Stimulated activated effector memory CD8-positive, alpha-beta T cell treated with anti-CD3 and anti-CD28 coated beads, Interleukin-12 subunit alpha, Interleukin-12 subunit beta, amount 100 ng/mL, for 72 hours (primary cell): Measurements from ENCODE around the gene SEMA5A.

Experiments
- ATAC-seq: fragments of 150-1000 bp; cut with Tn5 transposase; 2 replicates; pipeline ENCODE4 v1.10.0; 2021
- DNase-seq, 2 donors: peaks; one replicate each; pipeline ENCODE4 v3.0.0; 2021 to 2022; ENCODE audit warnings: low spot score in 2 of 2
- H3K27ac Mint-ChIP-seq: one replicate; pipeline ENCODE4 v1.8.0; 2022; ENCODE audit warnings: mild to moderate bottlenecking, mixed read lengths
- H3K36me3 Mint-ChIP-seq: one replicate; pipeline ENCODE4 v1.8.0; 2022; ENCODE audit warnings: mild to moderate bottlenecking, mixed read lengths
- H3K4me1 Mint-ChIP-seq: one replicate; pipeline ENCODE4 v1.8.0; 2022; ENCODE audit warnings: mixed read lengths
- H3K4me3 Mint-ChIP-seq: one replicate; pipeline ENCODE4 v1.8.0; 2022; ENCODE audit warnings: mild to moderate bottlenecking, mixed read lengths
- H3K9me3 Mint-ChIP-seq: one replicate; pipeline ENCODE4 v1.8.0; 2022; ENCODE audit warnings: mixed read lengths

Gene SEMA5A

DNA sequence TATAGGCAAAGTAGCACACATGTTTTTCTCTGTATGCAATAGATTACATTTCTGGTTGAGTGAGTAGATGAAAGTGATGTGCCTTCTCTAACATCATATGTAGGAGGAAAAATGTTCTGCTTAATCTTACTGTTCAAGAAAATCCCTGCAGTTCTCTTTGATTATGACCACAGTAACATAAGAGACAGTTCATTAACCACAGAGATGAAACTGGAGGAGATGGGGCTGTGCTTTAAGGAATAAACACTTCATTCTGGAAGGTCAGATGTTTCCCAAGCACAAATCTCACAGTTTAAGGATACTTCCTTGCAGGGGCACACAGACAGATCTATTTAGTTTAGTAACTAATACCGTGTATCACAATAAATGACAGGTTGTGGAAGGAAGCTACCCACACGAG is 150.2 kb downstream of the SEMA5A start:
- Mint-ChIP-seq H3K9me3 (peaks cover 20% of the 10 kb centered on the region), H3K4me3 (no peak overlapping the region), H3K36me3 (no peaks in the 10 kb centered on the region), H3K4me1 (no peaks in the 10 kb centered on the region), H3K27ac (no peak overlapping the region)
- DNase-seq (no peak), ATAC-seq (no peak)

DNA sequence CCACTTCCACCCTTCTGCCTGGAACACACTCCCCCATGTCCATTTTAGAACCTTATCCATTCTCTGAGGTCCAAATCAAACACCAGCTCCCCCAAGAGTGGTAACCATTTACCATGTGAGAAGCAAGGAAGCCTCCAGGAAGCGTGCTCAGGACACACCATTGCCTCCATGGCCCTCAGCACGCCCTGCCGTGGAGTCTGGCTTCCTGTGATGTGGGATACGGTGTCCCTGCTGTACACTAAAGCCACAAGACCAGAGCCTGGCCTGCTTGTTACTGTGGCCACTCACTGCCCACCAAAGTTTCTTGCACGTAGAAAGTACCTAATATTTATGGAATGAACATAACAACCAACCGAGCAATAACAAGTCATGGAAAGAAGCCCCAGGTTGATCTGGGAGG is 151.7 kb downstream of the SEMA5A start:
- DNase-seq (no peak), ATAC-seq (no peak)
- H3K4me3 Mint-ChIP-seq = no peak overlapping the region
- H3K36me3 Mint-ChIP-seq = no peaks in the 10 kb centered on the region
- no peaks in the 10 kb centered on the region for H3K4me1 Mint-ChIP-seq
- H3K27ac Mint-ChIP-seq = no peak overlapping the region
- peaks cover 22% of the 10 kb centered on the region for H3K9me3 Mint-ChIP-seq

DNA sequence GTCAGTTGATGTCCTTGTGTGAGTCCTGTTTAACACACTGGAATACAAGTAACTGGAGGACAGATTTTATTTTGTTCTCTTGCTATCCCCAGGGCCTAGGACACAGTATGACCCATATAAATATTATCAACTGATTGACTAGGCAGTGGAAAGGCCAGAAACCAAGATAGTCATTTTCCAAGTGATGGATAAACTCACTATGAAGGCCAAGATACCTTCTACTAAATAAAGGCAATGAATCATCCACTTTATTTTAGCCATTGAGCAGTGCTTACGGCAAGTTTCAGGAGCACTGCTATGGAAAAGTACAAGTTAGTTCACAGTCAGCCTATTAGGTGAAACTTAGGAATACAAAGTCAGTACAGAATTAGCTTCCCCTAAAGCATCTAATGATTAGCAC is 153.2 kb downstream of the SEMA5A start:
- no peak for ATAC-seq
- Mint-ChIP-seq H3K4me3 (no peak overlapping the region), H3K9me3 (peaks cover 25% of the 10 kb centered on the region)

DNA sequence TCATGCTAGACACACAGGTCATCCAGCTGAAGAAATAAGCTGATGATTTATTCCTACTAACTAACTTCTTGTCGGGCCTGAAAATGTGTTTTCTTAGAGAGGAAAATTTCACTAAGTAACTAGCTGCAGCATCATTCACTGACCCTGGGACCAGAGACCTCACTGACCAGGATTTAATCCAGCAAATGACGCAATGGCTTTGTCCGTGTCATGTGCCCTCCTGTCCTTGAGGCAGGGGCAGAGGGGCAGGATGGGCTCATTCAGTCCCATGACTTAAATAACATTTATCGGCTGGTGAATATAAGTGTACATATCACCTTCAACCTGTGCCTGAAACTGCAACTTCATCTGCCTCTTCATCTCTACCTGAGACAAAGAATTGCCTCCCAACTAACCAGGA is 154.8 kb downstream of the SEMA5A start:
- H3K4me1 Mint-ChIP-seq = no peaks in the 10 kb centered on the region

More for the DNA sequence above, 153.2 kb downstream of the SEMA5A start:
- no peak for DNase-seq
- no peak overlapping the region for H3K27ac Mint-ChIP-seq
- no peaks in the 10 kb centered on the region for H3K4me1 Mint-ChIP-seq
- H3K36me3 Mint-ChIP-seq = no peaks in the 10 kb centered on the region

DNA sequence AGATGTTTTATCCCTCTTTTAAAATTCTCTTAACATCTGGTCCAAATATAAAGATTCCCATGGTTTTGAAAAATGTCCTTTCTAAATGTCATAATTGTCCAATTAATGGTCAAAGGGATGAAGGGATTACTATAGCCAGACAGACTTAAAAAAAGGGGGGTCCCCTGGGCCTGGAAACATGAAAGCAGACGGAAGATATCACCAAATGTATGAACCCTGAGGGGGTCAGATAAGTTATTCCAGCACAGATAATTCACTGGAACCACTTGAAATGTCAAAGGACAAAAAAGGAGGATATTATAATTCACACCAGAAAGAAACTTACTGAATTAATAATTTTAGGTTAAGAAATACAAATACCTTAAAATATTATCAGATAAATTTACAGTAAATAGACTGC is 155.8 kb downstream of the SEMA5A start:
- H3K27ac Mint-ChIP-seq = no peak overlapping the region
- ATAC-seq (no peak), DNase-seq (no peak)
- no peaks in the 10 kb centered on the region for H3K36me3 Mint-ChIP-seq
- H3K9me3 Mint-ChIP-seq = peaks cover 25% of the 10 kb centered on the region
- no peaks in the 10 kb centered on the region for H3K4me1 Mint-ChIP-seq
- H3K4me3 Mint-ChIP-seq = no peak overlapping the region

More for the DNA sequence above, 154.8 kb downstream of the SEMA5A start:
- Mint-ChIP-seq H3K4me3 (no peak overlapping the region), H3K9me3 (peaks cover 23% of the 10 kb centered on the region), H3K27ac (no peak overlapping the region), H3K36me3 (no peaks in the 10 kb centered on the region)
- ATAC-seq (no peak), DNase-seq (no peak)

DNA sequence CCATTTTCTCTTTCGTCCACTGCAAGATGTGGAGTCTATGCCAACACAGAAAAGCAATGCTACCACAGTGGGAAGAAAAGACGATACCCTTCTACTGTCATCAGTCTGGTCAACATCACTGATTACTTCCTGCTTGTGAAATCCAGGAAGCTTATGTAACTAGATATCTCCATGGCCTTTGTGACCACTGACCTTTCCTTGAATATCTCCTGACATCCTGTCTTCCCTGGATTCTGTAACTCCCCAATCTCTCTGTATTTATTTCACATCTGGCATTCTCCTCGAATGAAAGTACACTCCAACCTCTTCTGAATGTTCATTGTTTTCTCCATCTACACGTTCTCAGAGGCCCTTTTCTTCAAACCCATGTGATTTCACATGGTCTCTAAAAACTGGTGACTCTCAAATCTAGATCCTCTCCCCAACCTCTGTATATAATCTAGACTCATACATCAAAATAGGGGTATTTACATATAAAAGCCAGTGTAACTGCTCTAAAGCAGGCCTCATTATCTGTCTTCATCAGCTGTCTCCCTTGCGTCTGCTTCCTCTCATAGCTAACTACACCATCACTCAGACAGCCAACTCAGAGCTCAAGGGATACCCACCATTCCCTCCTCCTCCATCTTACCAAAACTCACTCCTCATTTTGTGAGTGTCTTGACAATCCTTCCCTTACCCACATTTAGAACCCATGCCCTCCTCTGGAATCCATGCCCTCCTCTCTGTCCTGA is 156.8 kb downstream of the SEMA5A start:
- no peak overlapping the region for H3K27ac Mint-ChIP-seq

DNA sequence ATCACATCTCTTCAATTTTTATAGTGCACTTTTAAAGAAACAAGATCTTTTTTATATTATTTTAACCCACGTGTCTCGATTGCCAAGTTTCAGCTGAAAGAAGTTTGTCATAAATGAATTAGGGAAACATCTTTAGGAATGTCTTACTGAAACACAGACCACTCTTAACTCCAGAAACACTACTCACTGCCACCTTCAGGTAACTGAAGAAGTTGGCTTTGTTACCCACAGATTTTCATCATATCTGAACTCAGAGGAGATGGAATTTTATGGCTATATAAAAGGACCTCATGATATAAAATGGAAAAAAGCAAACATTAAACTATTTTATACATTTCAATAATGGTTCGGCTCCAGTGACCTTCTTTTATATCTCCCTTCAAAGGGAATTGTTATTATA is 158.0 kb downstream of the SEMA5A start:
- H3K9me3 Mint-ChIP-seq = peaks cover 26% of the 10 kb centered on the region
- DNase-seq = no peak
- no peaks in the 10 kb centered on the region for H3K36me3 Mint-ChIP-seq
- H3K4me3 Mint-ChIP-seq = no peak overlapping the region
- no peak for ATAC-seq
- H3K4me1 Mint-ChIP-seq = no peaks in the 10 kb centered on the region
- H3K27ac Mint-ChIP-seq = no peak overlapping the region

More for the DNA sequence above, 156.8 kb downstream of the SEMA5A start:
- Mint-ChIP-seq H3K4me1 (no peaks in the 10 kb centered on the region), H3K4me3 (no peak overlapping the region), H3K9me3 (peaks cover 25% of the 10 kb centered on the region), H3K36me3 (no peaks in the 10 kb centered on the region)
- ATAC-seq (no peak), DNase-seq (no peak)

DNA sequence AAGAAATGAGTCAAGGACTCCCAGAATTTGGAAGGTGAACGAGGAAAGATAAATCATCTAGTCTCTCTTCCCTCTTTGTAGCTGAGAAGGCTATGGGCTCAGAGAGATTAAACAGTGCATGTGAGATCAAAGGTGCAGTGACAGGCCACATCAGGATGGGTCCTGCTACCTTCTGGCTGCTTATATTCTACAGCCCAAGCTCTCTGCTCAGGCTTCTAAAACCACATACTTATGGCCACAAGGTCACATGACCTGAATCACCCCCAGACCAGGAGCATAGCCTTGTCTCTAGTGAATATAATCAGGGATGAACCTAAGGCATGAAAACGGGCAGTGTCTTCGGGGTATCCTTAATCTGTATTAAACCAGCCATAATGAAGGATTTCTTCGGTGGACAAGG is 158.9 kb downstream of the SEMA5A start:
- no peak overlapping the region for H3K27ac Mint-ChIP-seq
- DNase-seq (no peak), ATAC-seq (no peak)
- H3K4me1 Mint-ChIP-seq = no peaks in the 10 kb centered on the region
- no peaks in the 10 kb centered on the region for H3K36me3 Mint-ChIP-seq
- no peak overlapping the region for H3K4me3 Mint-ChIP-seq
- peaks cover 30% of the 10 kb centered on the region for H3K9me3 Mint-ChIP-seq

DNA sequence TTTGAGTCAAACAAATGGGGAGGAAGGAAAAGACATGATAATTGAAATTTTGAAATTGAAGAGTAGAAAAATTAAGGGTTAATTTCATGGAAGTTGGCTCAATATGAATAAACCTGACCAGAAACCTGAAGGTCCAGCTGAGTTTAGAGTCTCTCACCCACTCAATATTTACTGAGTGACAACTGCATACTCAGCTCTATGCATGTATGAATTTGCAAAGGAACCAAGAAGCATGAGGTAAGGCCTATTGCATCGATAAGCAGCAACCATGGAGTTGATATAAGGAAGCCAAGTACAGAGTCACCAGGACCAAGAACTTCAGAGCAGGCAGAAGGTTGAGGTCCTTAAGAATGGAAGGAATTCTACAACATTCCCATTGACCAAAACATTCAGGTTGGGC is 163.4 kb downstream of the SEMA5A start:
- DNase-seq (no peak), ATAC-seq (no peak)
- no peaks in the 10 kb centered on the region for H3K4me1 Mint-ChIP-seq
- H3K9me3 Mint-ChIP-seq = peaks cover 19% of the 10 kb centered on the region
- H3K36me3 Mint-ChIP-seq = no peaks in the 10 kb centered on the region
- H3K27ac Mint-ChIP-seq = no peak overlapping the region
- H3K4me3 Mint-ChIP-seq = no peak overlapping the region

DNA sequence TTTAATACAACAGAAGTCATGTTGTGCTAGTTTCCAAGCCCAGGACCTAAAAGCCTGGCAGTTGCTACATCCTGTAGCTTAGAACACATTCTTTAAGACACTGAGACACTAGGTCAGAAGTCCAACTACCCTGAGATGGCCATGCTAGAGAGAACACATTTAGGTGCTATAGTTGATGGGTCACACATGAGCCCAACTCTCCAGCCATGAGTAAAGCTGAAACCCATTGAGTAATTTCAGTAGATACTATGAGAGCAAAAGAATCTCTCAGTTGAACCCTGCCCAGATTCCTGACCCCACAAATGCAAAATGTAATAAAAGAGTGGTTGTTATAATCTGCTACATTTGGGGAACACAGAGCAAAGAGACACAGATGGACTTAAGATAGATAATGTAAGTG is 164.4 kb downstream of the SEMA5A start:
- no peak for DNase-seq
- H3K4me1 Mint-ChIP-seq = no peaks in the 10 kb centered on the region
- no peak overlapping the region for H3K4me3 Mint-ChIP-seq
- no peaks in the 10 kb centered on the region for H3K36me3 Mint-ChIP-seq
- H3K27ac Mint-ChIP-seq = no peak overlapping the region
- ATAC-seq = no peak
- H3K9me3 Mint-ChIP-seq = peaks cover 17% of the 10 kb centered on the region

DNA sequence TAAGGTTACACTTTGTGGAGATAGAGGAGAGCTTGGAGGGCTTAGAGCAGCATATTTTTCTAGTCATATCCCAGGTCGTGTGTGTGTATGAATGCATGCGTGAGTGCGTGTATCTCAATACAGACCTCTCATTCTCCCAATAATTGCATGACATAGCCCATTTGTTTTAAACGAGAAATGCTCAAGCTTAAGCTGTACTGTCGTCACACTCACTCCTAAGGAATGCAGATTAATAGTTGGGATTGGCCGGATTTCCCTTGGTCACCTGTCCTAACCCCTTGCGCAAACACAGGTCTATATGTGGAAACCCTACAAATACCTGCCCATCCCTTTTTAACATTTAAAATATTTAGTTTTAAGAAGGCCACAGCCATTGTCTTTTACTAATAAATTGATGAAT is 165.8 kb downstream of the SEMA5A start:
- DNase-seq = no peak
- Mint-ChIP-seq H3K4me3 (no peak overlapping the region), H3K9me3 (peaks cover 20% of the 10 kb centered on the region), H3K27ac (no peak overlapping the region), H3K4me1 (no peaks in the 10 kb centered on the region), H3K36me3 (no peaks in the 10 kb centered on the region)
- ATAC-seq = no peak

DNA sequence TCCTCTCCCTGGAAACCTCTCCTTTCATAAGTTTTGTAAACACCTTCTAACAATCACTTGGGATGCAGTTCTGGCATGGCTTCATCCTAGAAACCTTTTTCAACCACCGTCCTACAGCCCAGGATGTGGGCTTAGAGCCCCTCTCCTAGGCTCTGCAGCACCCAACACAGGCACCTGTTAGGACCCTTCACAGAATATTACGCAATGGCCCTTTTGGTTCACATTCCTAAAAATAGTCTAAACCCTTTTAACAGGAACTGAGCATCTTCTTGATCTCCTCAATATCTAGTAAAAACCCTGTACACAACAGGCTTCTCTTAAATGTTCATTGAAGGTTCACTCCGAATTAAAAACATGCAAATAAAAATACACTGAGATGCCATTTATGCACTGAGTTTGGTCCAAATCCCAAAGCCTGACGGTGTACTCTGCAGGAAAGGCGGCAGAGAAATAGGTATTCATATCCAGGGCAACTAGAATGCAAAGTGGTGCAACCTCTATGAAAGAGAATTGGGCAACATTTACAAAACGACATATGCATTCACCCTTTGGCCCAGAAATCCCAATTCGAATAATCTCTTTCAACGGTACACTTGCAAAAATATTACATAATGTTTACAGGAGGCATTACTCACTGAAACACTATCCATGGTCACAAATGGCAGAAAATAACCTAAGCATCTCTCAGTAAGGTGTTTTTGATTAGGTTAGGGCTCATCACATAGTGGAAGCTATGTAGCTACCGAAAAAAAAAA is 169.3 kb downstream of the SEMA5A start:
- no peaks in the 10 kb centered on the region for H3K36me3 Mint-ChIP-seq

DNA sequence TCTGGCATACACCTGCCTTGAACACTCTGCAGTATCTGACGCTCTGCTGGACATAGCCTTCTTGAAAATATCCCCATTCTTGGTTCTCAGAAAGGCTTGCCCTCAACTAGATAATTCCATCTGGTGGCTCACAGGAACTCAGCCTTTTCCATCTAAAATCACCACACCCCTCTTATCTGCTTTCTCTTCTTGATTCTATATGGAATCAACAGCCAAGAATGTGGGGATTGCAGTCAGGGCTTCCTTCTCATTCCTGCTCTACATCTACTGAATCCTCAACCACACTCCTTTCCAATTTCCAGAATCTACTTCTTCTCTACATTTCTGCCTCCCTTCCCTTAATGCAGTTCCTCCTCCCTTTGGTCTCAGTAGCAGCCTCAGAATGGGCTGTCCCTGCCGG is 170.1 kb downstream of the SEMA5A start:
- DNase-seq (no peak), ATAC-seq (no peak)
- Mint-ChIP-seq H3K4me3 (no peak overlapping the region), H3K4me1 (no peaks in the 10 kb centered on the region), H3K27ac (no peak overlapping the region), H3K9me3 (peaks cover 19% of the 10 kb centered on the region), H3K36me3 (no peaks in the 10 kb centered on the region)

More for the DNA sequence above, 169.3 kb downstream of the SEMA5A start:
- peaks cover 22% of the 10 kb centered on the region for H3K9me3 Mint-ChIP-seq
- H3K4me1 Mint-ChIP-seq = no peaks in the 10 kb centered on the region
- no peak overlapping the region for H3K4me3 Mint-ChIP-seq
- ATAC-seq (no peak), DNase-seq (no peak)
- H3K27ac Mint-ChIP-seq = no peak overlapping the region

DNA sequence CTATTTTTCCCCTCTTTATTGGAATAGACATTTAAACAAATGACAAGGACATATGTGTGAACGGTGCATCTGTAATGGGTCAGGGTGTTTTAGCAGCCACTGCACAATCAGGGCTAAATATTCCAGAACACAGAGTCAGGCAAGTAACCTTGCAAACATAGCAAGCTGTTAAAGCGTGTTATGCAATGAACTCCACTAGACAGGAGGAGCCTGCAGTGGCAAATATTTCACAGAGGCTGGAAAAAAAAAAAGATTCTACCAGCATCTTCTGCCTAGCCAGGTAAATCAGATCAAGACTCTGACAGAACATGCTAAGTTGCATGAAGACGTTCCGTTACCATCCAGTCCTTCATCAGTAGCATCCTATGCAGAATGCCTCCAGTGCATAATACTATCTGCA is 171.8 kb downstream of the SEMA5A start:
- ATAC-seq = no peak
- no peaks in the 10 kb centered on the region for H3K4me1 Mint-ChIP-seq
- no peak overlapping the region for H3K4me3 Mint-ChIP-seq

DNA sequence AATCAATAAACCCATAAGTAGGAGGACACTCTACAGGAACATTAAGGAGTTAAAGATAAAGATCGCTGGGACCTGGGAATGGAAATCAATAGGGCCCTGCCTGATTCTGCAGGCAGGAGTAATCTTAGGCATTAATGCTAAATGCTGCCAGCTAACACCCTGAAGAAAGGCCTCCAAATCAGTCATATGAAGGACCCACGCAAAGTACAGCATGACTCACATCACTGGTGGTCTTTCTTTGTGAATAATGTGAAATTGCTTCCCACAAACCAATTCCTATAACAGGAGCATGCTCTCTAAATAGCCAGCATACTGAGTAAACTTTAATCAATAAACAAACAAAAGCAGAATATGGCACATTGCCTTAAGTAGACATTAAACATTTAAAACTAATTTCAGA is 172.3 kb downstream of the SEMA5A start:
- H3K9me3 Mint-ChIP-seq = peaks cover 24% of the 10 kb centered on the region
- no peaks in the 10 kb centered on the region for H3K36me3 Mint-ChIP-seq
- DNase-seq = no peak
- H3K4me3 Mint-ChIP-seq = no peak overlapping the region
- no peak for ATAC-seq
- no peak overlapping the region for H3K27ac Mint-ChIP-seq
- no peaks in the 10 kb centered on the region for H3K4me1 Mint-ChIP-seq

More for the DNA sequence above, 171.8 kb downstream of the SEMA5A start:
- Mint-ChIP-seq H3K36me3 (no peaks in the 10 kb centered on the region), H3K9me3 (peaks cover 24% of the 10 kb centered on the region), H3K27ac (no peak overlapping the region)
- DNase-seq = no peak

DNA sequence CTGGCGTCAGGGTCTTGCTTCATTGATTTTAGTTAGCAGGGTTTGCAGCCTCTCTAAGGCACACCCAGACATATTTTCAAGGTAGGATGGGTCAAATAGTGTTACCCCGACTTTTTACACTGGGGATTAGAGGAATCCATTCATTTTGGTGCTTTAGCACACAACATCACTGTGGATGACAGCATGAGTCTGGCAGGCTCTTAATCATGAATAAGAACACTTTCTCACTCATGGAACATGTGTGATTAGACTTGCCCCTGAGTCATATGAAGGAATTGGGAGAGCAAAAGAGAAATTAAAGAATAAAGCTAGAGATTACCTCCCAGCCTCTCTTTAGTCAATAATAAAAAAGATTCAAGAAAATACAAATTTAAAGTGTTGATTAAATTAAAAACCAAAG is 175.6 kb downstream of the SEMA5A start:
- H3K4me3 Mint-ChIP-seq = no peak overlapping the region
- ATAC-seq = no peak
- DNase-seq = no peak

More for the DNA sequence above, 175.6 kb downstream of the SEMA5A start:
- H3K4me1 Mint-ChIP-seq = no peaks in the 10 kb centered on the region
- no peaks in the 10 kb centered on the region for H3K36me3 Mint-ChIP-seq
- peaks cover 16% of the 10 kb centered on the region for H3K9me3 Mint-ChIP-seq
- H3K27ac Mint-ChIP-seq = no peak overlapping the region
